ENCODE measurements around the gene SLFN14.
"Not testable (repeated sequence)": the region's sequence is repeated elsewhere in the genome, so short reads cannot be mapped to it uniquely, and the experiment has no call there.

Gene SLFN14

GRCh38 chr17:35519906-35520442, 40.6 kb downstream of the SLFN14 start:
- no peak for DNase-seq

GRCh38 chr17:35519439-35519838, 41.2 kb downstream of the SLFN14 start:
- DNase-seq = no peak

GRCh38 chr17:35518431-35518830, 42.2 kb downstream of the SLFN14 start:
- DNase-seq = not testable (repeated sequence)

GRCh38 chr17:35515027-35515426, 45.6 kb downstream of the SLFN14 start:
- DNase-seq = no peak

- DNase-seq = no peak
These were observed 46.1 kb downstream of the SLFN14 start for GRCh38 chr17:35514564-35514963.

All from MV-4-11 (cell line).